H54 (cell line): ENCODE measurements around the gene NSMCE3.

Experiments used
- DNase-seq: peaks from one replicate; pipeline ENCODE4 v3.0.0; 2011; ENCODE audit warnings: low spot score, mixed read lengths; ENCODE audit not compliant: insufficient read length
- FAIRE-seq: peaks from 3 replicates; lab custom pipeline; 2011; peaks lifted over from hg19 to GRCh38; lab: Jason Lieb, UNC
- POLR2A ChIP-seq: IDR thresholded peaks from 2 replicates; pipeline ENCODE4 v1.6.1; 2011; ENCODE audit warnings: low read depth, mild to moderate bottlenecking, low read length

Gene NSMCE3

DNA sequence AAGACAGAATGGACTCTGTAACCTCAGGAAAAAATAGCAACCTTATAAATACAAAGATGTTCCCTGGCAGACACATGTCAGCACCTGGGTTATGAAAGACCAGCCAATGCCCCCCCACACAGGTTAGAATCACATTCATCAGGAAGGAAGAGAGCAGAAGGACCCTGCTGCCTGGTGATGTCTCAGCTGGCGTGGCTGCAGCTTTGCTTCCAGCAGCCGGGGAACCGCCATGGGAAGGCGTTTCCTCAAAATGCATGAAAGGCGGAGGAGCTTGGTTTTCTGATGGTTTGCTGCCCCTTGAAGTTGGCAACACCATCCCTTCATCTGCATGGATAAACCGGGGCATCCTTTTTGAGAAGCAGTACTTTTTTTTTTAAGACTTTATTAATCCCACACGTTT, 10.9 kb upstream of the NSMCE3 start:
- FAIRE-seq (no peak), DNase-seq (no peak)
- TF ChIP-seq POLR2A = no peak

DNA sequence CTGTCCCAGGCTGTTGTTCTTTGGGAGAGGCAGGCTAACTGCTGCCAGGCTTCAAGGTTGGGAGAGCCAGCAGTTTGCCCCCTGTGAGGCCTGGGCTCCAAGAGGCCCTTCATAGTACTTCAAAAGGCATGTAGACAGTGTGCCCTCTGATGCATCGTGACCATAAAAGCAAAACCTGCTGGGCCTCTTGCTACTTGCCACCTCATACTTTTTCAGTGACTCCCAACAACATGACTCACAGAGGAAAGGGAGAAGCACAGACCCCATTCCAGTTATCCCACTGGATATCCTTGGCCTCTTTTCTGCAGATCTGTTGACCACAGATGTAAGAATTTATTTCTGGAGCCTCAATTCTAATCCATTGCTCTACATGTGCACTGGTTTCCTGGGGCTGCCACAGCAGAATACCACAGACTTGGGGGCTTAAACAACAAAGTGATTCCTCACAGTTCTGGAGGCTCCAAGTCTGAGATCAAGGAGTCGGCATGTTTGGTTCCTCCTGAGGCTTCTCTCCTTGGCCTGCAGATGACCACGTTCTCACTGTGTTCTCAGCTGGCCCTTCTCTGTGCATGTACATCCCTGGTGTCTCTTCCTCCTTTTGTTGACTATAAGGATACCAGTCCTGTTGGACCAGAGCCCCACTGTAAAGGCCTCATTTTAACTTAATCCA, 8.9 kb upstream of the NSMCE3 start:
- no peak for TF ChIP-seq POLR2A
- peak; percentile 55 for DNase-seq
- peak; percentile 83 for FAIRE-seq

DNA sequence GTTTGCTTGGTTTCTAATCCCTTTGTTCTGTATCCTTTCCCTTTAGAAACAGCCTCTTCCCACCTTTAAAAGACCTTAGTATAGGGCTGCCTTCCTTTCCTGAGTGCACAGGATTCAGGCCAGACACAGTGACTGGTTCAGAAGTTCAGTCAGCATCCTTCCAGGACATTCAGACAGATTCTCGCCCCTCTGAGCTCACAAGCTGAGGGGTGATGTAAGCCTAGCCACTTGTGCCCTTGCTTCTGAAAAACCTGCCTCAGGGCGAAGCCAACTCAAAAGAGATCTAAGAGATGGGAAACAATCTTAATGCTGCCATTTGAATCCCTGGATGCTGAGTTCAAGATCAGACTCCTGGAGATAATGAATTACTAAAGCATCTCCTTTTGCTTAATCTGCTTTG, 6.7 kb upstream of the NSMCE3 start:
- FAIRE-seq (no peak), DNase-seq (no peak)
- TF ChIP-seq POLR2A = no peak

DNA sequence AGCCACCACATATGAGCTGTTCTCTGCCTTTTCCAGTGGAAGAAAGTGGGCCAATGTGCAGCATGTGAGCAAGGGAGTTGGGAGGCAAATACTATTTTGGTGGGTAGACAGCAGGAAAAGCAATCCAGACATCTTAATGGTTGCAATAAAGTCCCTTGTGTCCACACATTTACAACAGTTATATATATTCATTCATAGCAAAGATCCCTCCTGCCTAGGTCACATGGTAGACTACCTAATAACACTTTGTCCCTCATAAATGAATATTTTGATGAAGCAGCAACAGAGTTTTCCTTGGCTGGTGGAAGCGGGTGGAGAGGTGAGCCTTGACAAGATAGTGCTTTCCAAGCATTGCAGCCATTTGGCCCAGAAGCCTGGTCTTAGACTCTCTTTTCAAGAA, 6.2 kb upstream of the NSMCE3 start:
- FAIRE-seq (no peak), DNase-seq (no peak)
- TF ChIP-seq POLR2A = no peak

DNA sequence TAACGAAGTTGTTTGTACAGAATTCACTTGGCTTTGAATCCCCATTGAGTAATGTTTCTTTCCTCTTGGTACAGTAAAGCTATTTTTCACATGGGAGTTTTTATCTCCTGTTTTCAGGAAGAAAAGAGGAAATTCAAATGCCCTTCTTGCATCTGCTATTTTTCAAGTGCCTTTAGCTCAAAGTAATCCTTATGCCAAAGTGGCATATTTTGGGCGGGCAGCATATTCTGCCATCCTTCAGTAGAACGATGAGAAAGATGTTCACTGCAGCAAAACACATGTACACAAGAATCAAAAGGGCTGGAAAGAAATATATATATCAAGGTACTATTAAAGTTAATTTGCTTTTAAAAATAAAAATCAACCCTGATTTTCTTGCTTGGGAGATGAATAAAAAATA, 5.3 kb upstream of the NSMCE3 start:
- TF ChIP-seq POLR2A = no peak
- no peak for FAIRE-seq

DNA sequence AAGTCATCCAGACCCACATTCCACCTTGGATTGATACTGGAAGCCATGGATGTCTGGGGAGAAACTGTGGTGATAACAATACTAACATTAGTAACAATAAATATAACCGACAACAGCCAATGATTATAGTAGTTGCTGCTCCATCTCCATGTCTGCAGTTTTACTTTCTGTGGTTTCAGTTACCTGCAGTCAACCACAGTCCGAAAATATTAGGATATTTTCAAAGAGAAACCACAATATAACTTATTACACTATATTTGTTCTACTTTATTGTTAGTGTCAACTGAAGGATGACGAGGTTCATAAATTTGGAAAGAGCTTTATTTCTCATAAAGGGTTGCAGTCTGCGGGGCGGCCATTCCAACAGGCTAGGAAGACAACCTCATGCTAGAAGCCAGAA, 2.6 kb upstream of the NSMCE3 start:
- TF ChIP-seq POLR2A = no peak
- DNase-seq = no peak
- no peak for FAIRE-seq

More for the DNA sequence above, 5.3 kb upstream of the NSMCE3 start:
- DNase-seq = no peak

DNA sequence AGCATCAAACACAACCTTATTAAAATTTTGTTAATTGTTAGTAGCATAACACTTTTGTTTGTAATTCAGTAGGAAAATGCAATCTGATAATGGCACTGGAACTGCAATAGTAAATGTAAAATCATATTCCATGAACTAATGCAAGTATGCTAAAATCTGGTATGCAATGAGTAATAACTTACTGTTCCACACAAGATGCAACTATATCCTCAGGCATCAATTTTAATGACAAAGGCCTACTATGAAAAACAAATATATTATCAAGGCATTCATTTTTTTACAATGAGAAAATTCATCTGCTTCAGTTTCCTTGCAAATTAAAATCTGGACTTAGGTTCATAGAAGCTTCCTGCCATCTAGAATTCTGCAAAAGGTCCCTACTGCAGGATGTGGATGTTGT, 1.4 kb upstream of the NSMCE3 start:
- no peak for TF ChIP-seq POLR2A
- FAIRE-seq = no peak
- no peak for DNase-seq

DNA sequence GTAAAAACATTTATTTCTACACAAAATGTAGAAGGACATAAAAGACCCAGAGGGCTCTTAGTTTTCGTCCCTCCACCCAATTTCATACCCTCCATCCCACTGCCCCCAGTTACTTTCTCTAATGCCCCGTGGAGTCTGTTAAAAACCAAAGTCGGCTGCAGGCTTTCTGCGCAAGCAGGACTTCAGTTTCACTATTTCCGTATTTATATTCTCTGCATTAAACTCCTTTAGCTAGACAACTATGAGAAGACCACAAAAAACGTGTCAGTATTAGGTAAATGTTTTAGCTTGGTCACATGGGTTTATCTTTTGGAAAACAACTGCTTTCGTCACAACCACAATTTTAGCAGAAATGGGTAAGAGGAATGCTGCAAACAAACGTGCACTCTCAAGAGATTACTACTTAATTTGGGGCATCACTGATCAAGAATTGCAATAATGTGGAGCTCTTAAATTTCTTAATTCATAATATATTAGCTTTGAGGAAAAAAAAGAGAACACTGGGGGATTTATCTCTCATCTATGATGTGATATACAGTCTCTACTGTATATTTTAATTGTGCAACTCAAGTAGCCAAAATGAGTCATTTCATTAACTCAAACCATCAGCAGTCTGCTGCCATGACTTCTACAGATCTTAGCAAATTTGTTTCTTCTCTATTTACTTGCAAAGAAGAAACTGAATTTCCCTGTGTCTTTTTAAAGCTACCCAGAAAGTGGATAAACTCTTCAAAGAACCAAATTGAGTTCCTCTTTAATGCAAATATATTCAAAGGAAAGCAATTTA, 740 bp upstream of the NSMCE3 start:
- no peak for DNase-seq
- no peak for TF ChIP-seq POLR2A
- FAIRE-seq = no peak

DNA sequence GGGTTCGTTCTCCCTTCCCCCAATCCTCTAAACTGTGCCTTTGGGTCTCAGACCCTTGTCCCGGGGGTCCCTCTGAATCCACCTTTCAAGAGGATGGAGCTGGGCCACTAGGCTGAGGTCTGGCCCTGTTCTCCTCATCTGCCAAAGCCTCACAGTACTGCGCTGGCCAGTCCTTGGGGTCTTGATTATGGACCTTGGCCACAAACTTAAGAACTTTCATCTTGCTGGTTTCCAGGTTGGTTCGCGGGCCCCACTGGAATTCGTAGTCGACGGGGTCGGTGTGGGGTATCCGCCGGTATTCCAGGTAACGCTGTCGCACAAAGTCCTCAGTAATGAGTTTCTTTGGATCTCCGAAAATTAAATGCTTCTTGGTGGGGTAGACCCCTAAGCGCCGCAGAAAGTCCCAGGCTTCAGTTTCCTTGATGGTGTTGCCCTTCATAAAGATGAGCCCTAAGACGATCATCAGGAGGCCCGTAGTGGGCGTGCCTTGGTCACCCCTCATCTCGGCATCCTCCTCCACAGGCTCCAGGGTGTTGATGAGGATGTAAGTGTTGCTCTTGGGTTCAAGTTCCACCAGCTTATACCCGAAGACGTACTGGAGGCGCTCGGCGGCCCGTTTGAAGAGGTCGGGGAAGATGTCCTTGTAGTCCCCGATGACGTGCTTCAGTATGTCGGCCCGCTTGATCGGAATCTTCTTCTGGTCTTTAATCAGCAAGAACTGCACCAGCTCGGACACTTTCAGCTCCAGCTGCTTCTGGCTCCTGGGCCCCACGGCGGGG, 727 bp downstream of the NSMCE3 start:
- TF ChIP-seq POLR2A = no peak
- DNase-seq = peak; percentile 12
- no peak for FAIRE-seq

DNA sequence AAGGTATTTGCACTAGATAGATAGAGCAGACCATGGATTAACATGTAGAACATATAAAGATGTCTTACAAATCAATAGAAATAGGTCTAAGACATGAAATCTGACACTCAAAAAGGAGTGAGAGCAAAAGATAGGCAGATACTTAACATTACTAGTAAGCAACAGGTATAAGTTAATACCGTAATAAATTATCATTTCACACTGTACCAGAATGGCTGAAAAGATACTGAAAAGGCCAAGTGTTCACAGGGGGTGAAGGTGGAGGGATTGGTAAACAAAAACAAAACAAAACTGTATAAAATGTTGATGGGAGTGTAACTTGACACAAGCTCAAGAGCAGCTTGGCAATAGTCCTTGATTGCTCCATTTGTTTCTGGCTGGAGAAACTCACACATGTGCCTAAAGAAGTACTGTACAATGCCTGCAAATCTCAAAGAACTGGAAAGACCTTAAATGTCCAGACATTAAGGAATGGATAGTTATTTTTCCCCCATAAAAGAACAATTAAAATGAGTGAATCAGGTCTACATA, 3.5 kb downstream of the NSMCE3 start:
- no peak for TF ChIP-seq POLR2A
- DNase-seq (no peak), FAIRE-seq (no peak)

DNA sequence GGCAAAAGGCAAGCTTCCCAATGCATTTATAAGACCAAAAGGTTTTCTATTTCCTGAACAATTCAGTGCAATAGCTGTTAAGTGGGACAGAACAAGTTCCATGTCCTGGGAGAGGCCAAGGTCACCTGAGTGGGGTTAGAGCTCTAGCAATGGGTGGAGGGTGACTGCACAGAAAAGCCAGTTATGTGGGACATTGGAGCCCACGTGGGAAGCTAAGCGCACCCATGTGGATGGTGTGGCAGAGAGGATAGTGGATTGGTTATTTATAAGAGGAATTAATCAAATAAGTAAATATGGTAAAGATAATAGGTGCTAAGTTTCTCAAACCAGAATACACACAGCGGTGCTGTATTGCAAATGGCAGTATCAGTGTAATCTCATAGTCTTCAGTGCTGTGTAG, 6.3 kb downstream of the NSMCE3 start:
- no peak for FAIRE-seq
- DNase-seq = no peak

DNA sequence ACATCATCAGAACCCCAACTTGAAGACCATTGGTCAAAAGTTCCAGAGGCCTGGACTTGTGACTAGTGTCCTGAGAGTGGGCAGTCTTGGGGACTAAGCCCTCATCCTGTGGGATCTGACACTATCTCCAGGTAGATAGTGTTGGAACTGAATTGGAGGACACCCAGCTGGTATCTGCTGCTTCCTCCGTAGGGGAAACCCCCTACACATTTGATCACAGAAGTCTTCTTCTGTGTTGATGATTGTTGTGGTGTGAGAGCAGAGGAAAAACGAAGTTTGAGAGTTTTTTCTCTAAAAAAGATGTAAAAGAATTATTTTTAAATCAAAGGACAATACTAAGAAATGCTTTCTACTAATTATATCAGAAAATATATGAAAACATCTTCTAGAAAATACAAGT, 6.9 kb downstream of the NSMCE3 start:
- DNase-seq (no peak), FAIRE-seq (no peak)
- no peak for TF ChIP-seq POLR2A

More for the DNA sequence above, 6.3 kb downstream of the NSMCE3 start:
- no peak for TF ChIP-seq POLR2A

DNA sequence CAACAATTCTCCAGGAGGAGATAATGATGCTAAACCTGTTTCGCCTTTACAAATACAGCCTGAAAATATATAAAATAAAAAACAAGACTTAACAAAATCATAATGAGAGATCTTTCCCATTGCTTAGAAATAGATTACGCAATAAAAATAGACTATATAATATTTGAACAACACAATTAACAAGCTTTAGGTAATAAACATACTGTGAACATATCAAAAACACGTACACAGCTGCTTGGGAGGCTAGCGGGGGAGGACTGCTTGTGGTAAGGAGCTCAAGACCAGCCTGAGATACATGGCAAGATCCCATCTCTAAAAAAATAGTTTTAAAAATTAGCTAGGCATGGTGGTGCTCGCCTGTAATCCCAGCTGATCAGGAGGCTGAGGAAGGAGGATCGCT, 8.7 kb downstream of the NSMCE3 start:
- no peak for FAIRE-seq
- TF ChIP-seq POLR2A = no peak
- no peak for DNase-seq

DNA sequence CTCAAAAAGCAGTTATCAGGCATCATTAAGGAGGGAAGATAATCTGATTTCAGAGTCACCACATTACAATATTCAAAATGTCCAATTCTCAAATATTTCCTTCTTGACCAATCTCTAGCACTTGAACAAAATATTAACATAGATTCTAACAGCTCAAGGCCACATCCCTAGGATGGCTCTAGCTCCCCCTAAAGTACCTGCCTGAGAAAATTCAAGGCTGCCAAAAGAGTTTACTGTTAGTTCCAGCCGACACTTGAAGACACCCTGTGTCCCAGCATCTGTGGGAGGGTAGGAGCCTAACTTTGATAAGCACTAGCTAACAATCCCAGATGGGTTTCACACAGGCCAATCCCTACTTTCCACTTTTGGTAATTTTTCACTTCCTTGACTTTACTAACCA, 10.4 kb downstream of the NSMCE3 start:
- FAIRE-seq = no peak
- no peak for TF ChIP-seq POLR2A
- no peak for DNase-seq

DNA sequence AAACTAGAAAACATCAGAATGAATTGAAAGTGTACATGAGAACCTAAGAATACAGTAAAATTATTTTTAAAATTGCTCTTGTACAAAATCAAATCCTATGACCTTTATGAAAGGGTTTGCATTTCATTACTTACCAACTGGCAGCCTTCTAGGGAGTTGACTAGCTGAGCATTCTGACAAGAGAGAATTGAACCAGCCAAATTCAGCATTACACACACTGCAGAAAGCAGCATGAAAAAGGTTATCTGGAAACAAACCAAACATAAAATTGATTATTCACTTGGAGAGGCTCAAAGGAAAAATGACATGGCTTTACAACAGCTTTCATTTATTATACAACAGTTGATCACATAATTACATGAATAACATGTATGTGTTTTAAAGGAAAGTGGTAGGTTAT, 17.4 kb downstream of the NSMCE3 start:
- TF ChIP-seq POLR2A = no peak

More for the DNA sequence above, 17.4 kb downstream of the NSMCE3 start:
- no peak for DNase-seq
- FAIRE-seq = no peak
